GM13977 (cell line): ENCODE data around the gene AK2.

Source experiments
- DNase-seq: peaks from one replicate; pipeline ENCODE4 v3.0.0; 2012; ENCODE audit warnings: low spot score
- in situ Hi-C: fragments of 300-500 bp; cut with MboI; formaldehyde crosslinking; loops from one replicate; pipeline ENCODE4 v1.12.0; 2022; ENCODE audit warnings: low sequenced_read_pairs, low pct_unique_long_range_greater_than_20kb, mixed read lengths, inconsistent platforms; ENCODE audit not compliant: unreplicated experiment
- TF ChIP-seq, protein P1 (sequence below): IDR thresholded peaks from 2 replicates; pipeline ENCODE4 v1.5.1; 2012; ENCODE audit warnings: mild to moderate bottlenecking, control low read depth; ENCODE audit not compliant: insufficient read depth; ENCODE audit errors: extremely low read depth, missing control alignments

AK2 gene

DNA sequence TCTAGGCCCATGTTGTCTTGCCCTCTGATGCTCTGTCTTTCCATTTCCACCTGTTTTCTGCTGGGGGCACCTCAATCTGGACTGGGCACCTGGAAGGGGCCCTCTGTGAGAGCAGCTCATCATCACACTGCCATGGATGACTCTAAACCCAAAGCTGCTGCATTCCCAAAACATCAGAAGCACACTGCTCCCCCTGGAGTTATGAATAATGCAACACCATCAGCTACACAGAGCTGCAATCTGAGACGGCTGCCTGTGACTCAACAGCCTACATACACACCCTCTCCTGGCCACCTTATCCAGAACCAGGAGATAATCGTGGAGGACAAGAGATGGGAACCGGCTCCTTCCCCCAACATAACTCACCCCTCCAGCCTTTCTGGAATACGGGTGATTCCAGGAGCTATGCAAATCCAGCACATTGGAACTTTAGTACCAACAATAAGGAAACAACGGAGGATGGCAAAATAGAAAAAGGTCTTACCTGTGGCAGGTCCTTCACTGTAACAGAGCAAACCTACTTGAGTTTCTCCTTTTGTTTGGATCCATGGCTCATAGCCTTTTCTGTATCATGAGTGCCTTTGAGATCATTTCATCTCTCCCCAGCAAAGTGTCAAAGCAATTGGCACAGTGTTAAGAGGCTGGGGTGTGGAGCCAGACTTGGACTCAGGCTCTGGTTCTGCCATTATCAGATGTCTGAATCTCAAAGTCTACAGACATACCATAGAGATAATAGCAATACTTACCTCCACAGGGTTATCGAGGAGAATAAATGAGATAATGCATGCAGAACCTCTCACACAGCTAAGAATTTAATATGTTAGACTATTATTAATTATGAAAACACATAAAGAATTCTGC is 29.3 kb downstream of the AK2 start:
- TF ChIP-seq, protein P1, sequence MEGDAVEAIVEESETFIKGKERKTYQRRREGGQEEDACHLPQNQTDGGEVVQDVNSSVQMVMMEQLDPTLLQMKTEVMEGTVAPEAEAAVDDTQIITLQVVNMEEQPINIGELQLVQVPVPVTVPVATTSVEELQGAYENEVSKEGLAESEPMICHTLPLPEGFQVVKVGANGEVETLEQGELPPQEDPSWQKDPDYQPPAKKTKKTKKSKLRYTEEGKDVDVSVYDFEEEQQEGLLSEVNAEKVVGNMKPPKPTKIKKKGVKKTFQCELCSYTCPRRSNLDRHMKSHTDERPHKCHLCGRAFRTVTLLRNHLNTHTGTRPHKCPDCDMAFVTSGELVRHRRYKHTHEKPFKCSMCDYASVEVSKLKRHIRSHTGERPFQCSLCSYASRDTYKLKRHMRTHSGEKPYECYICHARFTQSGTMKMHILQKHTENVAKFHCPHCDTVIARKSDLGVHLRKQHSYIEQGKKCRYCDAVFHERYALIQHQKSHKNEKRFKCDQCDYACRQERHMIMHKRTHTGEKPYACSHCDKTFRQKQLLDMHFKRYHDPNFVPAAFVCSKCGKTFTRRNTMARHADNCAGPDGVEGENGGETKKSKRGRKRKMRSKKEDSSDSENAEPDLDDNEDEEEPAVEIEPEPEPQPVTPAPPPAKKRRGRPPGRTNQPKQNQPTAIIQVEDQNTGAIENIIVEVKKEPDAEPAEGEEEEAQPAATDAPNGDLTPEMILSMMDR, result no peak
- DNase-seq, result no peak
- in situ Hi-C loops, result no loop called here

DNA sequence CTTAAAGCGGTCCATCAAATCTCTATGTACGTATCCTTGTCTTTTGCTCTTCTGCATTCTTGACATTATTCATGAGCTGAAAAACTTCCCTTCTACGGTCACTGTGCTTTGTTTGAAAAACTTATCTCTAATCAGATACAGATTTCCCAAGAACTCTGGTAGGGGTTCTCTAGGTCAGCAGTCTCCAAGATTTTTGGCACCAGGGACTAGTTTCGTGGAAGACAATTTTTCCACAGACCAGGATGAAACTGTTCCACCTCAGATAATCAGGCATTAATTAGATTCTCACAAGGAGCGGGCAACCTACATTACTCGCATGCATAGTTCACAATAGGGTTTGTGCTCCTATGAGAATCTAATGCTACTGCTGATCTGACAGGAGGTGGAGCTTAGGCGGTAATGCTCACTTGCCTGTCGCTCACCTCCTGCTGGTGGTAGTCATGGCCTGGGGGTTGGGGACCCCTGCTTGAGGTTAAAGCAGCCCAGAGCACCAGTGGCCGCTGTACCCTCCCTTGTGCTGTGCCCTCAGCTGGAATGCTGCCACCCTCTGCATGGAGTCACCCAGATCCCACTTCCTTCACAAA is 30.8 kb downstream of the AK2 start:
- no peak for DNase-seq
- in situ Hi-C loops, result no loop called here
- TF ChIP-seq, protein P1, result no peak

DNA sequence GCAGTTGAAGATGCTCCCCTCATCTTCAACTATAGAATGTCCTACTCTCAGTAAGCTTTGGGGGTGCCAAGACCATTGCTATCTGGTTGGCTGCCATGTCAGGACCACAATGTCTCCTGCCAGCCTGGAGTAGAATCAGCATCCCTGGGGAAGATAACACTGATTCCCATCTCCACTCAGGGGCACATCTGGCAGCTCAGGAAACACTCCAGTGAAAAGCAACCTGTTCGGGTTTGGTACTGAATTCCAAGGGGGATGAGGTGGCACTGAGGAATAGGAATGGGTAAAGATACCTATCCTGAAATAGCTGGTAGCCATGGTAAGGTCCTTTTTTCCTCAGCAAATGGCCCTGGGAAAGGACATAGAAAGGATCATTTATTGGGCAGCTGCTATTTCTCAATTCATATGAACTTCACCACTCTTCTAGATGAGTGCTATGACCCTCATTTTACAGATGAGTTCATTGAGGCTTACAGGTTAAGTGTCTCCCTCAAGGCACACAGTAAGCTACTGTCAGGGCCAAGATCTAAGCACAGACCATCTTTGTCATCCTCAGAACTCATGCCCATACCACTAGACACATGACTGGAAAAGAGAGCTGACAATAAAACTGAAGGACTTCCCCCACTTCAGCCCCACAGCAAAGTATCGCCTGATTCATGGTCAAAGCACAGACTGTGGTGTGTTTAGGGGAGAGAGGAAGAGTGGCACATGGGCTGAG is 31.4 kb downstream of the AK2 start:
- in situ Hi-C loops, result no loop called here
- DNase-seq, result no peak
- TF ChIP-seq, protein P1, result no peak

DNA sequence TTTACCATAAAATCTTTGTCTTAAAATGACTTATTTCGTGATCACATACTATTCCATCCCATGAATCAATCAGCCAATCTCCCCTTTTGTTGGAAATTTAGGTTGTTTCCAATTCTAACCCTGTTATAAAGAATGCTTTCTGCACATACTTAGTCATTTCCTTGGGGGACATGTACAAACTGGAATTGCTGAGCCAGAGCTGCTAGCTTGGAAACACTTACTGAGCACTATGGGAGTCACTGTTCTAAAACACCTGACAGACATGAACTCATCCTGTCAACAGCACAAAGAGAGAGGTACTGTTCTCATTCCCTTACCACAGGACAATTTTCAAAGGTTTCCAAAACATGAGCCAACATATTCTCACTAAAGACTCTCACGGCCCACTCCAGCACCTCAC is 32.1 kb downstream of the AK2 start:
- DNase-seq, result no peak
- in situ Hi-C loops, result no loop called here
- TF ChIP-seq, protein P1, result no peak

DNA sequence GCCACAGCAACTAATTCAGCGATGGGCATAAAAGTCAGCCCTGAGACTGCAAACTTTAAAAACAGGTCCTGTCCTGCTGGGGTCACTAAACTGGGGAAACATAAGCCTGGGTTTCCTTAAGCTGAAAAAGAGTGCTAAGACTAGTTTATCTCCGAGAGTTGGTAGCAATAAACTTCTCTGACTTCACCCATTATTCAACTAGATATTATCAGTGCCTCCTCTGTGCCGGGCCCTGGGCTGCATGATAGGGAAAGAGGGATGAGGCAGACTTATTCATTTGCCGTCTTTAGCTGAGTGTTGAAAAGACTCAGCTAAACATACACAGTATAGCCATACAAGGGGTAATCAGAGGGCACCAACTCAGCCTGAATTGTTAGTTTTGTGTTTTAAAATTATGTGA is 33.0 kb downstream of the AK2 start:
- TF ChIP-seq, protein P1, result no peak

DNA sequence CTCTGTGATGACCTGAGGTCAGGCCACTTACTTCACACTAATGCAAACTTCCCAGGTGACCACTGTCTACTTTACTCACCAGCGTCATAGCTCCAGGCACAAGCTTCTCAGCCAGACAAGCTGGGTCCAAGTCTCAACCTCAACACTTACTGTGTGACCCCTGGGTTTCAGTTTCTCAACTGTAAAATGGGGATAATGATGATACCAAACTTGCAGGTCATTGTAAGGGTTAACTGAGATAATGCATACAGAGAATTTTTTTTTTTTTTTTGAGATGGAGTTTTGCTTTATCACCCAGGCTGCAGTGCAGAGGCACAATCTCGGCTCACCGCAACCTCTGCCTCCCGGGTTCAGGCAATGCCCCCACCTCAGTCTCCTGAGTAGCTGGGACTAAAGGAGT is 34.7 kb downstream of the AK2 start:
- TF ChIP-seq, protein P1, result no peak
- DNase-seq, result no peak
- in situ Hi-C loops, result no loop called here

More for the DNA sequence above, 33.0 kb downstream of the AK2 start:
- DNase-seq, result no peak
- in situ Hi-C loops, result no loop called here
